ENCODE results near the gene RPL41.
"Not testable (repeated sequence)": the region's sequence is repeated elsewhere in the genome, so short reads cannot be mapped to it uniquely, and the experiment has no call there.

RPL41 gene

DNA sequence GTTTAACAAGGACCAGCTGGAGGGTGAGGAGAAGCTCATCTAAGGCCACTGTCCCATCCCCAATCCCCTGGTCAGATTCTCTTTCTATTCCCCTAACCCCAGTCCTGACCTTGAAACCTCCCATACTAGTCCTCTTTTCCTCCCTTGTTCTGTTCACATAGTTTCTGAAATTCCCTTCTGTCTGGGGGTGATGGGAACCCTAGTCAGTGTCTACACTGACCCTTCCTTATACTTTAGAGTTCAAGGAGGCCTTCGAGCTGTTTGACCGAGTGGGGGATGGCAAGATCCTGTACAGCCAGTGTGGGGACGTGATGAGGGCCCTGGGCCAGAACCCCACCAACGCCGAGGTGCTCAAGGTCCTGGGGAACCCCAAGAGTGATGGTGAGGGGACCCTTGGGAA, 38.4 kb downstream of the RPL41 start:
- no peak for DNase-seq (ENCODE audit: low read depth in 2 of 2)

DNA sequence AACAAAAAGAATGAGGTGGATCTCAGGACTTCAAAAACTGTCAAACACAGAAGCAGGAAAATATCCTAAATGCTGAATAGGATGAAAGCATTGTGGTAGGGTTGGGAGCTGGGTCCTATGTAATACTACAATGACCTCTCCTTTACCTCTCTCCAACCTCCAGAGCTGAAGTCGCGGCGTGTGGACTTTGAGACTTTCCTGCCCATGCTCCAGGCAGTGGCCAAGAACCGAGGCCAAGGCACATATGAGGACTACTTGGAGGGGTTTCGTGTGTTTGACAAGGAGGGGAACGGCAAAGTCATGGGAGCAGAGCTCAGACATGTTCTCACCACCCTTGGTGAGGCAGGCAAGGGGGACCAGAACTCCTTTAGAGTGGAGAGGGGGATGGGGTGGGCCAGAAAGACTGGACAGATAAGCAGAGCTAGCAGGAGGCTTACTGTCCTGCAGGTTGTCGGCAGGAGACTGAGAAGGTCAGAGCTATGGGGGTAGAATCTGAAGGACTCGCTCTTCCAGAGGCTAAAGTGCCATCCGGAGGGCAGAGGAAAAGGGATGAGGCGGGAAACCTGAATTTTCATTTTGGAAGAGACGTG, 38.9 kb downstream of the RPL41 start:
- DNase-seq (ENCODE audit: low read depth in 2 of 2), result no peak

DNA sequence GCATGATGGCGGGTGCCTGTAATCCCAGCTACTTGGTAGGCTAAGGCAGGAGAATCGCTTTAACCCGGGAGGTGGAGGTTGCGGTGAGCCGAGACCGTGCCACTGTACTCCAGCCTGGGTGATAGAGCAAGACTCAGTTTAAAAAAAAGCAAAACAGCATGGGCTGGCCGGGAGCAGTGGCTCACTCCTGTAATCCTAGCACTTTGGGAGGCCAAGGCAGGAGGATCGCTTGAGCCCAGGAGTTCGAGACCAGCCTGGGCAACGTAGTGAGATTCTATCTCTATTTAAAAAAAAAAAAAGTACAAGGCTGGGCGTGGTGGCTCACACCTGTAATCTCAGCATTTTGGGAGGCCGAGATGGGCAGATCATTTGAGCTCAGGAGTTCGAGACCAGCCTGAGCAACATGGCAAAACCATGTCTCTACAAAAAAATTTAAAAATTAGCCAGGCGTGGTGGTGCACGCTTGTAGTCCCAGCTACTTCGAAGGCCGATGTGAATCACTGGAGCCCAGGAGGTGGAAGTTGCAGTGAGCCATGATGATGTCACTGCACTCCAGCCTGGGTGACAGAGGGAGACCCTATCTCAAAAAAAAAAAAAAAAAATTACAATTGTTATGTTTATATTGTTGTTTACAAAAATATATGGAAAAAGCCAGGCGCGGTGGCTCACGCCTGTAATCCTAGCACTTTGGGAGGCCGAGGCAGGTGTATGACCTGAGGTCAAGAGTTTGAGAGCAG, 40.2 kb downstream of the RPL41 start:
- DNase-seq (ENCODE audit: low read depth in 2 of 2), result not testable (repeated sequence)

DNA sequence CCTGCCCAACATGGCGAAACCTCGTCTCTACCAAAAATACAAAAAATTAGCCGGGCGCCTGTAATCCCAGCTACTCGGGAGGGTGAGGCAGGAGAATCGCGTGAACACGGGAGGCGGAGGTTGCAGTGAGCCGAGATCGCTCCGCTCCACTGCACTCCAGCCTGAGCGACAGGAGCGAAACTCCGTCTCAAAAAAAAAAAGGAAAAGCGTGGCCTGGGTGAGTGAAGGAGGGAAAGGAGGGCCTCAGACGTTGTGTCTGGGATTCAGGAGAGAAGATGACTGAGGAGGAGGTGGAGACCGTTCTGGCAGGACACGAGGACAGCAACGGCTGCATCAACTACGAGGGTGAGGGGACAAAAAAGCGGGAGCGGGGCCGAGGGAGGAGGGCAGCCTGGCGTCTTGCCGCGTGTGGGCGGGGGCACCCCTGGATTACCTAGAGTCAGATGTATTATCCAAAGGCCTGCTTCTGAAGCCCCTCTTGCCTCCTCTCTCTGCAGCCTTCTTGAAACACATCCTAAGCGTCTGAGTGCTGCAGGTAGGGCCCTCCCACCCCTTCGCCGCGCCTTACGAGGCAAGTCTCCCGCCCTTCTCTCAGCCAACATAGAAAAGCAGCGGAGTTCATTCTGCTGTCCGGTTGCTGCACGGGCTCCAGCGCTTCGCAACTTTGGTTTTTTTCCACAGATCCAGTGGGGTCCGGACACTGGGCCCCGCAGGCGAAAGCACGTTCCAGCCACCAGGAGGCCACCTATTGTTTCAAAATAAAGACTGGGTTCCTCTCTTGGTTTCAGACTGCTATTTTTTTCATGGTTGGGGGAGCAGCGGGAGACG, 41.0 kb downstream of the RPL41 start:
- peak in 1 of 2 donors; percentile 41 for DNase-seq (ENCODE audit: low read depth in 2 of 2)

DNA sequence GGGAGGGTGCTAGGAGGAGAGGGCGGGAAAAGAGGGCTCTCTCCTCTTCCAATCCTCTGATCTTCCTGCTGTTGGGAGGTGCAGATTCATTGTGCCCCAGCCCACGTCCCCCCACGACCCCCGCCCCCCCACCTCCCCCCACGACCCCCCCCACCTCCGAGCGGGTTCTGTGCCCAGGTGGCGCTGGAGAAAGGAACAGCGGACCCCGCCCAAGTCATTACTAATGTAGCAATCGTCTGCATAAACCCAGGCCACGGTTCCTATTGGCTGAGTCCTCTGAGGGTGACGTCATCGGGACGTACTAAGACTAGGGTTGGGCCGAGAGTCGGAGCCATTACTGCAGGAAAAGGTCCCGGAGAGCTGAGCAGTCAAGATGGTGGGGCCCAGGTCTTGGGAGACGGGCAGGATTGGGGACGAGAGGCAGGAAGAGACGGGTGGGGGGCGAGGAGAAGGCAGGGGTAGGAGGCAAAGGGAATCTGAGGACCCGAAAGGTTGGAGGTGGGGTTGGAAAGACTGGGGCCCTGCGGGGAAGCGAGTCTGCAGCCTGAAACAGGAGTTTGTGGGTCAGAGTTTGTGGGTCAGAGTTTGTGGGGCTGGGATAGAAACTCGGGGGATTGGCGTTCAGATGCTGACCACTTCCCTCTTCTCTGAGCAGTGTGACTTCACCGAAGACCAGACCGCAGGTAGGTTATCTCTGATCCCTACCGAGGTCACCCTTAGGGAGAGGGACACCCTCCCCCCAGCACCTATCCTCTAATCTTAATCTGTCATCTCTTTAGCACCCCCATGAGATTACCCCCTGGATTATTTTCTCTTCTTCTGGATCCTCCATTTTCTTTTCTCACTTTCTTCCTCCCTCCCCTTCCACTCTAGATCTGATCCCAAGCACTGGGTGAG, 41.8 kb downstream of the RPL41 start, which contains the start of gene MYL6:
Gene MYL6 (plus strand): TSS at position 331 of the 897 bp plus-strand sequence. CDS start 43 bp downstream, at position 374.
- DNase-seq (ENCODE audit: low read depth in 2 of 2), result peak; percentile 72 to 84

DNA sequence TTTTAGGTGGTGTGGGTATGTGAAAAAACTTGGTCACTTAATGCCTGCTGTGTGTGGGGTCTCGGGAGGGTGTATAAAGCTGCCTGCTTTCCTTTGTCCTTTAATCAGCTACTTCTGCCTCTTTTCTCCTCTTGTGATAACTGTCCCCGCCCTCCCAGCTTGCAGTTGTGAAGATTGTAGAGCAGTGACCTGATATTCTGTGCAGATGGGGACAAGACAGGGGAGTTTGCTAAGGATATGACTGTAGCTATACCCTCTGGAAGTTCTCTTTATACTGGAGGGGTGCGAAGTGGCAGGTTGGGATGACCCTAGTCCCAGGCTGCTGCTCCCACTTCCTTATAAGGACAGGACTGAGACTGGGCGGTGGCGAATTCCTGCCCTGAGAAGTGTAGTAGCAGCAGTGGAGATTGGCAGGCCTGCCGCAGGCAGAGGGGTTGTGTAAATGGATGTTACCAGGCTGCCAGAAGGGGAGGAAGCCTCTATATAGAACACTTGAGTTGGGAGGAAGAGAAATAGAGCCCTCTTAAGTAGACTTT, 42.6 kb downstream of the RPL41 start:
- DNase-seq (ENCODE audit: low read depth in 2 of 2), result no peak

DNA sequence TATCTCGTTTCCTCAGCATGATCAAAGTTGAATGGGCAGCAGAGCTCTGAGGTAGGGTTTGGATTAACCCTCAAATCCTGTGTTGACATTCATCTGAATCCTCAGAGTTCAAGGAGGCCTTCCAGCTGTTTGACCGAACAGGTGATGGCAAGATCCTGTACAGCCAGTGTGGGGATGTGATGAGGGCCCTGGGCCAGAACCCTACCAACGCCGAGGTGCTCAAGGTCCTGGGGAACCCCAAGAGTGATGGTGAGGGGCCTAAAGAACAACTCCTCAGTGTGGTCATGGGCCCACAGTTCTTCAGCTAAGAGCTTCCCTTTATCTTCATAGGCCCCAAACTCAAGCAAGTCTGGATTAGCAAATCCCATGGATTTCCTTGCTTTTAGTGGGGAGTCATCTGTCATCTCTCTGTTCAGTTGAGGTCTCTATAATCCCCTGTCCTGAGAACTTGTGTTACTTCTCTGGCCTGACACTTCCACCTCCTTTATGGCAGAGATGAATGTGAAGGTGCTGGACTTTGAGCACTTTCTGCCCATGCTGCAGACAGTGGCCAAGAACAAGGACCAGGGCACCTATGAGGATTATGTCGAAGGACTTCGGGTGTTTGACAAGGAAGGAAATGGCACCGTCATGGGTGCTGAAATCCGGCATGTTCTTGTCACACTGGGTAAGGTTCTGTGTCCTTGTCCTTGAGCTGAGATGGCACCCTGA, 43.2 kb downstream of the RPL41 start:
- no peak for DNase-seq (ENCODE audit: low read depth in 2 of 2)

DNA sequence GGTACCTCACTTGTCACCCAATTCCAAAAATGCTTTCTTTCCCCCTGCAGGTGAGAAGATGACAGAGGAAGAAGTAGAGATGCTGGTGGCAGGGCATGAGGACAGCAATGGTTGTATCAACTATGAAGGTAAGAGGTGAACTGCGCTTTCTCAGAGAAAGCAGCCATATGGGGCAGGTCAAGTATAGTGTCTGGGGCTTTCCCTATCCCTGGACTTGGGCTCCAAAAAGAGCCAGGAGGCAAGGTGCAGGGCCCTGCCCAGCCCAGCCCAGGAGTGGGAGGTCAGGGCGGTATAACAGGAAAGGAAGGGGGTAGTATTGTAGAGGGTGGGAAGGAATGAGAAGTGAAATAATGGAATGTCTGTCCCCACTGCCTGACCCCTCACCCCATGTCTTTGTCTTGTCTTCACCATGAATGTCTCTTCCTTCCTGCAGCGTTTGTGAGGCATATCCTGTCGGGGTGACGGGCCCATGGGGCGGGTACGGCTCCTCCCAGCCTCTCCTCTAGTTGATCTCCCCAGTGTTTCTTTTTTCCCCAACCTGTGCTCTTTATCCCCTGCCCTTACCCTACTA, 43.8 kb downstream of the RPL41 start:
- peak in 1 of 2 donors; percentile 32 for DNase-seq (ENCODE audit: low read depth in 2 of 2)

DNA sequence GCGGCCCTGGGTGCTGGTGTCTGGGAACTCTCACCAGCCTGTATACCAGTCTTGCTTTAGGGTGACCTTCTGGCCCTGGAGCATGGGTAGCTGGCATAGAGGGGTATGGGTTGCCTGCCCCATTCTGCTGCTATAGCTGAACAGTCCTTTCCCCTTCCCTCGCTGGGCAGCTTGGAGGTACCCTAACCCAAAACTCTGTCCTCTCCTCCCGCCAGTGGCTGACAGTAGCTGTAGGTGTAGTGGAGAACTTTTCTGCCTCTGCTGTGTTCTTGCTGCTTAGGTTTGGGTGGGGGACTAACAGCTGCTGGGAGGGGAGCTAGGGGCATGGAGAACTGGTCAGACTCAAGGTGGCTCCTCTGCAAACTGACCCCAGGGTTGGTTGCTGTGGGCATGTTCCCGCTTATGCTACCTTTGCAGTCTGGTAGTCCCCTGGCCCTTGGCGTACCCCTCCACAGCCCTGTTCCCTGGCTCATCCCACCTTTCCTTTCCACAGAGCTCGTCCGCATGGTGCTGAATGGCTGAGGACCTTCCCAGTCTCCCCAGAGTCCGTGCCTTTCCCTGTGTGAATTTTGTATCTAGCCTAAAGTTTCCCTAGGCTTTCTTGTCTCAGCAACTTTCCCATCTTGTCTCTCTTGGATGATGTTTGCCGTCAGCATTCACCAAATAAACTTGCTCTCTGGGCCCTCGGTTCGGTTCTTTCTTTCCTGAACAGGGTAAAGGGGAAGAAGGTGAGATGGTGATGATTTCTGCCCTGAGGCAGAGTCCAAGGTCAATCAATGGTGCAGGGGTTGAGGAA, 44.7 kb downstream of the RPL41 start:
- DNase-seq (ENCODE audit: low read depth in 2 of 2), result no peak

DNA sequence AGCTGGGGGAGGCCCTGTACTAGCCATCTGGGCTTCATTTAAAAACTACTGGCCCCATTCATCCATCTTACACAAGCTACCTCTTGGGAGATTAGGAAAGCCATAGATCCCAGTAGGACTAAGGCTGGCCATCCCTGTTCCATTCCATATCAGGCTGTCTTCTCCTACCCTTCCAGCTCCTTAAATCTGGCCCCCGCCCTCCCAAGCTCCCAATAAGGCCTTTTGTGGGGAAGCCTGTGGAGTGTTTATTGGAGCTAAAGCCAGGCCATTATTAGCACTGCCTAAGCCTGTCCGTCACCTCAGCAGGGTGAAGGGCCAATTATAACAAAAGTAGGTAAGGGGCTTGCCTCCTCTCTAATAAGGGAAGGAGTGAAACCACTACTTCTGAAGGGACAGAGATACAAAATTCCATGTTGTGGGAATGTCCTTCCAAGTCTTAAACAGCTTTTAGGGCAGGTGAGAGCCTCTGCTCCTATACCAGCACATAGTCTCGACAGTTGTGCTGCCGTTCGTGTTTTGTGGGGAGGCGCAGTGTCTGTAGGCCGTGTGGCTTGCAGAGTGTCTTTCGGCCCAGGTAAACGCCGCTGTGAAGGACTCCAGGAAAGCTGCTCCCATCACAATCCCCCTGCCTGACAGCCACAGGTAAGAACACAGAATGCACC, 45.4 kb downstream of the RPL41 start:
- no peak for DNase-seq (ENCODE audit: low read depth in 2 of 2)

DNA sequence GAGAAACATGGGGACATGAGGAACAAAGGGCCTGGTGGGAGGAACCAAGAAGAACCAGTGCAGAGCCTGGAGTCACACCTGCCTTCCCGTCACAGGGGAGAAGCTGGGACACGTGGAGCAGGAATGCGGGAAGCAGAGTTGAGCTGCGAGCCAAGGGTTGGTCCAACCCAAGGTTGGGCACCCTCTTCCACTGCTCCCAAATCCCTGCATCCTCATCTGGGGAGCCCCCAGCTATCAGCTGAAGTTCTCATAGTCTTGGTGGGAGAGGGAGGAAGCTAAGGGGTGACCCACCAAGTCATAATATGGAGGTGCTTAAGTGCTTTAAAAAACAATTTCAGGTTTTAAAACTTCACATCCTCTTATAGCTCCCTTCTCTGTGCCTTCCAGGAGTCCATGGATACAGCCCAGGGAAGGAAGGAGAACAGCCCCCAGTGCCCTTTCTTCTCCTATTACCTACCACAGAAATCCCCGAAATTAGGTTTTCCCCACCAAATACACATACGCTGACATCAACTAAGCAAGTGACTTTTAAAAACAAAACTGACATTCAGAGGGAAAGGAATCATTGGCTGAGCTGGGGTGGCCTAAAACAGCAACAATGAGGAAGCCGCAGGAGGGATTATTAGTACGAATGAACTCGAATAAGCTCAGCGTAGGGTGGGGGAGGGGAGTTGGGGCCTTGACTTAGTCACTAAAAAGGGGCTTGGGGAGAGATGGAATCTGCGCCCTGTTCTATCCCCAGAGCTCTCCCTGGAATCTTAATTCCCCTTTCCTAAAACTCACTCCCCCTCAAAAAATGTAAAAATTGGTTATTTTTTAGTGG, 46.2 kb downstream of the RPL41 start:
- DNase-seq (ENCODE audit: low read depth in 2 of 2), result no peak

DNA sequence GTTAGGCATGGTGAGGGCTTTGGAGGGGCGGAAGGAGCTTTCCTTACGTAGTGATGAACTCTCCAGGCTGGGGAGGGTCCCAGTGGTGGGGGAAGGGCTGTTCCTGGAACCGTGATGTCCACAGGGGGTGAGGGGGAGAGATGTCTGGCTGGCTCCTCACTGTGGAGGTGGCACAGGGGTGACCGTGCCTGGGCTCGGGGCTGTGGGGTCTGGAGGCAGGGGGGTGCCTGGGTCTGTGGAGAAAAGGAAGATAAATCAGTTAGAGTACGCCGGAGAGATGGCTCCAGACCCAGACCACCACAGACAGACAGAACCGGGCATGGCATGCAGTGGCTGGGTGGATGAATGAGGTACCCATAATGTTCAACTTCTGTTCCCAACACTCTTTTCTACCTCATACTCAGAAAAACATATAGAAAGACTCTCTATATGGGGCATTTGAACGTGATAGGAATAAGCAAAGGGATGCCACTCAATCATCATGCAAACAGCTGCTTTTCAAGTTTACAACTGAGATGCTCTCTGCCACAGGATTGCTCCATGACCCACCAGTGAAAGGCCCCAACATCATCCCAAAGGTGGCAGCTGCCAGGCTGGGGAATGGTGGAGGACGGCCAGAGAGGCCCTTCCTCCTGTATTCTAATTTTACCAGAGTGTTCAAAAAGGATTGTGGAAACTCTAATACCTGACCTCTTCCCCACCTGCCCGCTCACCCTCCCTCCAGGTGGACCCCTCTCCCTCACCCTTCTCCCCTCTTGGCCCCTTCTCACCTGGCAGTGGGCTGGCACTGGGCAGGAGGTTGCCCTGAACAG, 47.3 kb downstream of the RPL41 start:
- DNase-seq (ENCODE audit: low read depth in 2 of 2), result no peak

DNA sequence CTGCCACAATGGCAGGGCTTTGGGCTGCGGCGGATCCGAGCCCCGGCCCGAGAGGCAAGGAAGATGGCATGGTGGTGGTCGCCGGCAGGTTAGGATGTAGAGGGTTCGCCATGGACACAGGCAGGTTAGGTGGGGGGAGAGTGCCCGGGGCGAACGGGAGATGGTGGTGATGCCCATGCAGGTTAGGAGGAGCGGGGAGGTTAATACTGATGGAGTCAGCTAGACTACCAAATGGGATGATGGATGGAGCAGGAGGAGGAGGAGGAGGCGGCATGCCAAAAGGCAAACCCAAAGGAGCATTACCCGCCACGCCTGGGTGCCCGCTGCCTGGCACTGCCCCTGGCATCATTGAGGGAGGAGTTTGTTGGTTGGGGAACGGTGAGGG, 47.9 kb downstream of the RPL41 start:
- DNase-seq (ENCODE audit: low read depth in 2 of 2), result no peak

DNA sequence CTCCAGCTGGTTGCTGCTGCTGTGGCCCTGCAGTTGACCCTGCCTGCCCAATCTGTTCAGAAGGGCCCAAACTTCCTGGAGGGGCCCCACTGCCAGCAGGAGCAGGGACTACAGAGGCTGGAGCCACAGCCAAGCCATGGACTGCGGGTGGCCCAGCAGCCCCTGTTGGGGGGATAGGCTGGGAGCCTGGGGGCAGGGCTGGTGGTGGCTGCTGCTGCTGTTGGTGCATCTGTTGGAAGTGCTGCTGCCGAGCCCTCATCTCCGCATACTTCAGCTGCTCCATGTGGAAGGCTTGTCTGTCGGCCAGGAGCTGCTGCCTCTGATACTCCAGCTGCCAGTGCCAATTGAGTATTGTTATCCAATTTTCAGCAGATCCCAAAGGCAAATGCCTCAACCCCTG, 48.9 kb downstream of the RPL41 start:
- DNase-seq (ENCODE audit: low read depth in 2 of 2), result no peak
